ENCODE data around the gene CLDN18.

DNA sequence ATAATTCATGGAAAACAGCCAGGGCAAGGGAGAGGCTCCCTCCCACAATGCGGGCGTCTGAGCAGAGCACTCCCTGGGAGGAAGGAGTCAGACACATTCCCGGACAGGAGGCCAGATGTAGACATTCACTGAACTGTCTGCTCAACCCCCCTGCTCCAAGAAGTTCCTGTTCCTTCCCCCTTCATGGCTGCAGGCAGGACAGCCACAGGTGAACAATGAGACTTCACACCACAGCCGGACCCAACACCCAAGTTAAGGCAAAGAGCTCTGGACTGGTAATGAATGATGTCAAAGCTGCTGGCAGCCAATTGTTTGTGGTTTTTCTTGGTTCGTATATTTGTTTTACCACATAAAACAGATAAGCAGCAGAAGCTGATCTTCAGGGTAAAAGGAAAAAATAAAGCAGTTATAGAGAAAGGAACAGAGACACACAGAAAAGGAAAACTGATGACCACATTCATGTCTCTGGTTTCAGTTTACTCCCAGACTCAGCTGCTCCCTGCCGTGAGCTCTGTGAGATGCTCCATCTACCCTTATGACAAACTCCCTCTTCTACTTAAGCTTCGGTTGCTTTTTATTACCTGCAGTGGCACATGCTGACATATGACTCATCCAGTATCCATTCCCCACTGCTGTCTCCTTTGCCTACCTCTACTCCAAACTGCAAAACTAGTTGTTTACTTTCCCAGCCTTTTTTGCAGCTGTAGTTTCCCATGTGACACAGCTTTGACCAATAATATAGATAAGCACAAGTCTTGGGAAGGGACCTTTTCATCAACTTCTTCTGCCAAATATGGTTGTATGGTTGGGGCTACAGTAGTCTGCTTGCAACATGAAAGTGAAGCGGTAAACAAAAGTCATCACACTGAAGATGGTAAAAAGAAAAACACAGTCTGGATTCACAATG lies 72.4 kb downstream of the CLDN18 start:
- TF ChIP-seq, protein P1, sequence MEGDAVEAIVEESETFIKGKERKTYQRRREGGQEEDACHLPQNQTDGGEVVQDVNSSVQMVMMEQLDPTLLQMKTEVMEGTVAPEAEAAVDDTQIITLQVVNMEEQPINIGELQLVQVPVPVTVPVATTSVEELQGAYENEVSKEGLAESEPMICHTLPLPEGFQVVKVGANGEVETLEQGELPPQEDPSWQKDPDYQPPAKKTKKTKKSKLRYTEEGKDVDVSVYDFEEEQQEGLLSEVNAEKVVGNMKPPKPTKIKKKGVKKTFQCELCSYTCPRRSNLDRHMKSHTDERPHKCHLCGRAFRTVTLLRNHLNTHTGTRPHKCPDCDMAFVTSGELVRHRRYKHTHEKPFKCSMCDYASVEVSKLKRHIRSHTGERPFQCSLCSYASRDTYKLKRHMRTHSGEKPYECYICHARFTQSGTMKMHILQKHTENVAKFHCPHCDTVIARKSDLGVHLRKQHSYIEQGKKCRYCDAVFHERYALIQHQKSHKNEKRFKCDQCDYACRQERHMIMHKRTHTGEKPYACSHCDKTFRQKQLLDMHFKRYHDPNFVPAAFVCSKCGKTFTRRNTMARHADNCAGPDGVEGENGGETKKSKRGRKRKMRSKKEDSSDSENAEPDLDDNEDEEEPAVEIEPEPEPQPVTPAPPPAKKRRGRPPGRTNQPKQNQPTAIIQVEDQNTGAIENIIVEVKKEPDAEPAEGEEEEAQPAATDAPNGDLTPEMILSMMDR (IDR thresholded peaks at IDR 0.05; ENCODE audit: low read length) = no peak
- TF ChIP-seq EZH2 (IDR thresholded peaks at IDR 0.05; ENCODE audit: borderline replicate concordance, low read length) = no peak
